Heart left ventricle (tissue), 16 donors: ENCODE results near the gene POLR2J. TPM values are rescaled to one million over a fixed set of nuclear protein-coding genes. Genes with fewer than 3 reads are reported as not detected.

Source experiments
- ATAC-seq, 4 donors: fragments of 200-7000 bp; cut with Tn5 transposase; one replicate each; pipeline ENCODE4 v1.9.1; 2020 to 2022; ENCODE audit warnings: moderate library complexity in 4 of 4, mild to moderate bottlenecking in 3 of 4, moderate number of reproducible peaks in 1 of 4
- DNase-seq, 5 donors: peaks; one replicate each; pipeline ENCODE4 v3.0.0-alpha.2; 2020
- H3K27ac ChIP-seq, 12 donors: fragments of 200-600 bp; sonication (generic) in 4 of 12; one replicate each; pipeline versions ENCODE4 v1.5.0 to v1.8.0; 2016 to 2022; ENCODE audit warnings: mild to moderate bottlenecking in 2 of 12
- H3K27me3 ChIP-seq, 9 donors: fragments of 200-600 bp; sonication (generic) in 2 of 9; one replicate each; pipeline versions ENCODE4 v1.5.1 to v1.8.0; 2016 to 2022; ENCODE audit warnings: mild to moderate bottlenecking in 3 of 9
- H3K36me3 ChIP-seq, 9 donors: fragments of 200-600 bp; sonication (generic) in 2 of 9; one replicate each; pipeline versions ENCODE4 v1.5.0 to v1.8.0; 2018 to 2022; ENCODE audit warnings: mild to moderate bottlenecking in 2 of 9
- H3K4me1 ChIP-seq, 12 donors: fragments of 200-600 bp; sonication (generic) in 4 of 12; one replicate each; pipeline versions ENCODE4 v1.5.0 to v1.8.0; 2016 to 2022; ENCODE audit warnings: mild to moderate bottlenecking in 3 of 12
- H3K4me3 ChIP-seq, 12 donors: fragments of 200-600 bp; sonication (generic) in 4 of 12; one replicate each; pipeline versions ENCODE4 v1.5.0 to v1.8.0; 2017 to 2022; ENCODE audit warnings: mild to moderate bottlenecking in 9 of 12, moderate library complexity in 4 of 12
- H3K9me3 ChIP-seq, 12 donors: fragments of 200-600 bp; sonication (generic) in 4 of 12; one replicate each; pipeline versions ENCODE4 v1.5.0 to v1.8.0; 2016 to 2022; ENCODE audit warnings: mild to moderate bottlenecking in 1 of 12
- POLR2A ChIP-seq, 2 donors: fragments of 450-650 bp; IDR thresholded peaks; one replicate each; pipeline ENCODE4 v1.6.1; 2017; ENCODE audit warnings: antibody characterized with exemption in 2 of 2, mild to moderate bottlenecking in 2 of 2, moderate library complexity in 2 of 2
- WGBS, 4 donors: extraction: QIAGEN DNeasy Blood & Tissue Kit in 2 of 4; methylation state at CpG; one replicate each; pipeline versions ENCODE4 v1.1.5 to v1.1.7; 2013 to 2018; 5-methylcytosine and 5-hydroxymethylcytosine counted together
- intact Hi-C, 10 donors: fragments of 100-400 bp; cut with DNase I; formaldehyde crosslinking; loops; one replicate each; pipeline versions ENCODE4 v1.11.1 to v1.14.2; 2022
- polyA plus RNA-seq, 2 donors: library from polyadenylated mRNA; stranded (reverse); fragments of 200-250 nt; gene quantifications; one replicate each; pipeline ENCODE4 v1.2.3, GENCODE V29; 2013
- total RNA-seq, 9 donors: library from RNA; depleted of rRNA in 2 of 9; stranded (reverse); fragments of >200 nt in 2 of 9; fragmentation: NEBNext Ultra II Directional in 3 of 9; extraction: Animal tissue kit (Norgen Biotek cat#: 25700) in 3 of 9; gene quantifications; one replicate each; pipeline versions ENCODE4 v1.1.0 to v1.2.4, GENCODE V29; 2016 to 2023
- TF ChIP-seq, protein P1 (sequence below), 12 donors: fragments of 200-600 bp; sonication (generic) in 4 of 12; IDR thresholded peaks; one replicate each; pipeline versions ENCODE4 v1.5.0 to v1.8.0; 2018 to 2022; ENCODE audit warnings: antibody characterized with exemption in 12 of 12, mild to moderate bottlenecking in 5 of 12
- donor health status: ischemic (EF 13 %, LVEDD 7.1; RV severe dilation, severe dysfunction).
- donor health status: healthy with polysubstance abuse.
- donor health status: DM: no; HTN: yes; CAD: no.
- donor health status: DM: no; HTN: no; CAD: no.
- donor health status: ischemic (EF 25% LVEDD 6.9; RV normal size, moderate dysfunction).
- donor health status: ischemic (EF 25% LVEDD 5.7; RV mildly dilated, moderate dysfunction).
- donor health status: healthy.
- donor health status: DM: yes; HTN: yes; CAD: no.
- donor health status: ischemic (EF 35%, LVEDD 5.7; RV mildly dilated, moderate dysfunction).
- donor health status: nonischemic (EF 11% LVEDD 7.7; RV severe dilation, severe dysfunction).
- donor health status: DM: yes; HTN: yes; CAD: no.
- donor health status: PGD.
- donor health status: ischemic (EF 29% LVEDD 5.4; RV normal size, mild dysfunction).
- donor health status: nonischemic (EF 23%, LVEDD 6.1; RV moderate dilation, normal function).

Gene POLR2J
- total and polyA plus RNA-seq, 11 donors = 34.4 to 227 (median 51.0) TPM

DNA sequence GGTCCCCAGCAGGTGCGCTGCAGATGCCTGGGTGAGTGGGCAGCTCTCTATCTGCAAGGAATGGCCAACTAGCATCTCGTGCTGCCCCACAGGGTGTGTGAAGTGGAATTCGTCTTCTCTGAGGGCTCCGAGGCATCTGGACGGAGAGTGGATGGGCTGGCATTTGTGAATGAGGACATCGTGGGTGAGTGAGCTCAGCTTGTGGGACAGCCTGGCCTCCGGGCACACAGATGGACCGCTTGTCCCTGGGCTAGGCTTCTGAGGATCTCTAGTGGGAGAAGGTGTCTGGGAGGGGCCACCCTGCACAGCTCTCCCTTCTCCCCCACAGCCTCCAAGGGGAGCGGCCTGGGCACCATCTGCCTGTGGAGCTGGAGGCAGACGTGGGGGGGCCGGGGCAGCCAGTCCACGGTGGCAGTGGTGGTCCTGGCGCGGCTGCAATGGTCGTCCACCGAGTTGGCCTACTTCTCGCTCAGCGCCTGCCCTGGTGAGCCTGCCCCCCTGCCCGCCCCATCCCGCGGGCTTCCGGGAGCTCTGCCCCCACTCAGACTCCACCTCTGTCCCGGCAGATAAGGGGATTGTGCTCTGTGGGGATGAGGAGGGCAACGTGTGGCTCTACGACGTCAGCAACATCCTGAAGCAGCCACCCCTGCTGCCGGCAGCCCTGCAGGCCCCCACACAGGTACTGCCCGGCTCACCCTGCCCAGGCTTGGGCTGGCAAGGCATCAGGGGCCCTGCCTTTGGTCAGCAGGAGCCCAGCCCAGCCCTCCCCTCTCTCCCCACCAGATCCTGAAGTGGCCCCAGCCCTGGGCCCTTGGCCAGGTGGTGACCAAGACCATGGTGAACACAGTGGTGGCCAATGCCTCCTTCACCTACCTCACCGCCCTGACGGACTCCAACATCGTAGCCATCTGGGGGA lies 6.3 kb downstream of the POLR2J start:
- H3K9me3 ChIP-seq = no peaks in the 10 kb centered on the region
- intact Hi-C loops = no loop called here
- DNase-seq (peak; percentile 6 to 47 (median 21)), ATAC-seq (peak in 2 of 4 donors; percentile 3 to 6)
- no peaks in the 10 kb centered on the region for H3K27me3 ChIP-seq
- H3K4me1 ChIP-seq = no peaks in the 10 kb centered on the region
- TF ChIP-seq, protein P1, sequence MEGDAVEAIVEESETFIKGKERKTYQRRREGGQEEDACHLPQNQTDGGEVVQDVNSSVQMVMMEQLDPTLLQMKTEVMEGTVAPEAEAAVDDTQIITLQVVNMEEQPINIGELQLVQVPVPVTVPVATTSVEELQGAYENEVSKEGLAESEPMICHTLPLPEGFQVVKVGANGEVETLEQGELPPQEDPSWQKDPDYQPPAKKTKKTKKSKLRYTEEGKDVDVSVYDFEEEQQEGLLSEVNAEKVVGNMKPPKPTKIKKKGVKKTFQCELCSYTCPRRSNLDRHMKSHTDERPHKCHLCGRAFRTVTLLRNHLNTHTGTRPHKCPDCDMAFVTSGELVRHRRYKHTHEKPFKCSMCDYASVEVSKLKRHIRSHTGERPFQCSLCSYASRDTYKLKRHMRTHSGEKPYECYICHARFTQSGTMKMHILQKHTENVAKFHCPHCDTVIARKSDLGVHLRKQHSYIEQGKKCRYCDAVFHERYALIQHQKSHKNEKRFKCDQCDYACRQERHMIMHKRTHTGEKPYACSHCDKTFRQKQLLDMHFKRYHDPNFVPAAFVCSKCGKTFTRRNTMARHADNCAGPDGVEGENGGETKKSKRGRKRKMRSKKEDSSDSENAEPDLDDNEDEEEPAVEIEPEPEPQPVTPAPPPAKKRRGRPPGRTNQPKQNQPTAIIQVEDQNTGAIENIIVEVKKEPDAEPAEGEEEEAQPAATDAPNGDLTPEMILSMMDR (IDR thresholded peaks at IDR 0.05) = no peak
- TF ChIP-seq POLR2A (IDR thresholded peaks at IDR 0.05) = no peak
- H3K4me3 ChIP-seq = no peak overlapping the region
- peaks cover 0 to 50% (median 28%) of the 10 kb centered on the region in 9 donors for H3K36me3 ChIP-seq
- WGBS, 4 donors = 71 to 79% (median 73%) methylated on average over 18 to 31 of the region's 31 CpGs
- H3K27ac ChIP-seq = no peak overlapping the region

DNA sequence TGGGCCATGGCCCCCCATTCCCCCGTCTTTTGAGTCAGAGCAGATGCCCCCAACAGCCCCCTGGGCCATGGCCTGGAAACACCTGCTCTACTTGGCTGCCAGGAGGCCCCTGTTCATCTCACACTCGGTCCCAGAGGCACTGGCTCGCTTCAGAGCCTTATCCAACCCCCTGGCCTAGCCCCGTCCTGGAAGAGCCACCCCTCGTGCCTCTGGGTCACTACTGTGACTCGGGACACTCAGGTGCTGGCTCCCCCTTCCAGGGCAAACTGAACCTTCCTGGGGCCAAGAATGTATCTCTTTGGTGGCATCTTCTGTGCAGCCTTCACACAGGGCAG lies 7.0 kb downstream of the POLR2J start:
- ATAC-seq (no peak), DNase-seq (peak in 3 of 5 donors; percentile 12 to 23 (median 14))
- TF ChIP-seq, protein P1 (IDR thresholded peaks at IDR 0.05) = no peak
- TF ChIP-seq POLR2A (IDR thresholded peaks at IDR 0.05) = no peak
- Histone ChIP-seq H3K9me3 (no peaks in the 10 kb centered on the region), H3K36me3 (peaks cover 0 to 51% (median 28%) of the 10 kb centered on the region in 9 donors), H3K27me3 (no peaks in the 10 kb centered on the region), H3K27ac (no peak overlapping the region), H3K4me1 (no peaks in the 10 kb centered on the region), H3K4me3 (no peak overlapping the region)
- WGBS, 4 donors = 77 to 91% (median 84%) methylated on average over 6 of the region's 6 CpGs
- intact Hi-C loops = no loop called here

DNA sequence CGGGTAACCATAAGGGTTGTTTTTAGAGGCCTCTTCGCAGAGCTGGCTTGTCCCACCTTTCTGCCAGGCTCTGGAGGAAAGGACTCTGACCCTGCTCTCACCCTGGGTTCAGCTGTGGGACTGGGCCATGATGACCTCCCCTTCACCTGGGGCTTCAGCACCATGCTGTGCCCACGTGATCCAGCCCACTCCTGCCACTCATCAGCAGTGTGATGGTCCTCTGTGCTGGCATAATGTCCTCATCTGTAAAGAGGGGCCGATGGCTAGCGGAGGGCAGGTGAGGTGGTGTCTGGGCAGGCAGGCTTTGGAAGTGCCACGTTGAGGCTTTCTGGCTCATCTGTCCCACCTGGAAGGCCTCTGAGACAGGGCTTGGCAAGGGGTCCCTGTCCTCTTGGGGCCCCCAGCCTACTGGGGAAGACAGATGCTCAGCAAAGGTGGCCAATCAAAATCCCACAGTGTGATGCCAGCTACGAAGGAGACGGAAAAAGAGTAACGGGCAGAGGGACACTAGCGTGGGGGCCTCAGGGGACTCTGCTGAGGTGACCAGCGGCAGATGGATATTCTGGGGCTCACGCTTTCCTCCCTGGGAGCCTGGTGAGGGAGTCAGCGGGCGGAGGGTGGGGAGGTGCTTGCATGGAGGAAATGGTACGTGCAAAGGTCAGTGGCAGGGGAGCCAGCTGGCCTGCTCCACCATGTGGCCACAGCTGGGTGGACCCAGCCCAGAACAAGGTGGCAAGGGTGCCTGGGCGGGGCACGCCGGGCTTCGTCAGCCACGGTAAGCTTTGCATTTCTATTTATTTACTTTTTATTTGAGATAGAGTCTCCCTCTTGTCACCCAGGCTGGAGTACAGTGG lies 8.5 kb downstream of the POLR2J start:
- intact Hi-C loops = loop anchor here in 1 of 10 donors (5.0 kb wide), 1 partner anchor 53 kb away; no protein-coding TSS in a partner anchor
- ATAC-seq = no peak

More for the DNA sequence above, 8.5 kb downstream of the POLR2J start:
- H3K36me3 ChIP-seq = peaks cover 0 to 47% (median 24%) of the 10 kb centered on the region in 9 donors
- peaks cover 0 to 12% (median 10%) of the 10 kb centered on the region in 12 donors for H3K4me1 ChIP-seq
- no peak overlapping the region for H3K4me3 ChIP-seq
- H3K27ac ChIP-seq = no peak overlapping the region
- H3K27me3 ChIP-seq = no peaks in the 10 kb centered on the region
- TF ChIP-seq, protein P1 (IDR thresholded peaks at IDR 0.05) = no peak
- TF ChIP-seq POLR2A (IDR thresholded peaks at IDR 0.05) = no peak
- DNase-seq = peak in 4 of 5 donors; percentile 10 to 57 (median 26)
- 78 to 87% (median 84%) methylated on average over 19 to 20 of the region's 20 CpGs for WGBS, 4 donors
- H3K9me3 ChIP-seq = no peaks in the 10 kb centered on the region
